AG09319 (cell line): Measurements from ENCODE around the gene RDM1.

ENCODE experiments used
- DNase-seq: peaks from one replicate; pipeline ENCODE4 v3.0.0-alpha.2; 2010; ENCODE audit warnings: low read depth; ENCODE audit errors: extremely low read depth
- CTCF ChIP-seq: IDR thresholded peaks from 2 replicates; pipeline ENCODE4 v1.5.1; 2011; ENCODE audit warnings: low read depth, mild to moderate bottlenecking, inconsistent platforms, low read length, moderate library complexity

The RDM1 gene

GRCh38 chr17:35890774-35891155, 39.8 kb downstream of the RDM1 start:
- TF ChIP-seq CTCF, result no peak
- no peak for DNase-seq

GRCh38 chr17:35889818-35890773, 40.5 kb downstream of the RDM1 start:
- peak; percentile 14 for DNase-seq
- no peak for TF ChIP-seq CTCF

GRCh38 chr17:35889241-35889640, 41.3 kb downstream of the RDM1 start:
- no peak for DNase-seq
- TF ChIP-seq CTCF, result no peak

GRCh38 chr17:35879773-35880654, 50.6 kb downstream of the RDM1 start, which contains the start of gene CCL5:
CCL5 (minus strand) TSS chr17:35880360.
- TF ChIP-seq CTCF, result no peak

GRCh38 chr17:35878361-35878760, 52.2 kb downstream of the RDM1 start:
- no peak for DNase-seq
- no peak for TF ChIP-seq CTCF

More at GRCh38 chr17:35879773-35880654, 50.6 kb downstream of the RDM1 start, which contains the start of gene CCL5:
- DNase-seq, result no peak

- TF ChIP-seq CTCF, result no peak
- no peak for DNase-seq
Measured at GRCh38 chr17:35877345-35878029, 53.1 kb downstream of the RDM1 start.
